ENCODE measurements around the gene RAB23.

Gene RAB23

GRCh38 chr6:57250348-57250747 is 28.2 kb upstream of the RAB23 start:
- TF ChIP-seq YY1 (IDR thresholded peaks at IDR 0.05; ENCODE audit: low read depth) (no peak), EGR1 (IDR thresholded peaks at IDR 0.05) (no peak), CEBPB (IDR thresholded peaks at IDR 0.05) (no peak), USF1 (IDR thresholded peaks at IDR 0.05) (no peak), NFIC (IDR thresholded peaks at IDR 0.05) (no peak), RAD21 (IDR thresholded peaks at IDR 0.05; ENCODE audit: low read depth) (no peak), MAX (IDR thresholded peaks at IDR 0.05) (no peak), ZBTB7A (IDR thresholded peaks at IDR 0.05; ENCODE audit: low read depth) (no peak), TCF12 (IDR thresholded peaks at IDR 0.05; ENCODE audit: low read depth) (no peak), CREB1 (IDR thresholded peaks at IDR 0.05; ENCODE audit: low read depth) (no peak), FOXM1 (IDR thresholded peaks at IDR 0.05; ENCODE audit: borderline replicate concordance, low read depth) (no peak), REST (IDR thresholded peaks at IDR 0.05; ENCODE audit: low read depth) (no peak), EP300 (IDR thresholded peaks at IDR 0.05; ENCODE audit: borderline replicate concordance) (no peak), TAF1 (IDR thresholded peaks at IDR 0.05; ENCODE audit: low read depth) (no peak), TEAD4 (IDR thresholded peaks at IDR 0.05) (no peak)

- no peak for TF ChIP-seq EP300 (IDR thresholded peaks at IDR 0.05; ENCODE audit: borderline replicate concordance)
These were observed 26.3 kb upstream of the RAB23 start for GRCh38 chr6:57248311-57248895.

- TF ChIP-seq RAD21 (IDR thresholded peaks at IDR 0.05; ENCODE audit: low read depth) = no peak
- TF ChIP-seq ZBTB7A (IDR thresholded peaks at IDR 0.05; ENCODE audit: low read depth) = no peak
These were observed 25.5 kb upstream of the RAB23 start for GRCh38 chr6:57247603-57248002.

- no peak for TF ChIP-seq YY1 (IDR thresholded peaks at IDR 0.05; ENCODE audit: low read depth)
- no peak for TF ChIP-seq EP300 (IDR thresholded peaks at IDR 0.05; ENCODE audit: borderline replicate concordance)
- TF ChIP-seq TAF1 (IDR thresholded peaks at IDR 0.05; ENCODE audit: low read depth) = no peak
- no peak for TF ChIP-seq EGR1 (IDR thresholded peaks at IDR 0.05)
- TF ChIP-seq RAD21 (IDR thresholded peaks at IDR 0.05; ENCODE audit: low read depth) = no peak
- TF ChIP-seq TEAD4 (IDR thresholded peaks at IDR 0.05) = no peak
- TF ChIP-seq NFIC (IDR thresholded peaks at IDR 0.05) = no peak
- TF ChIP-seq FOXM1 (IDR thresholded peaks at IDR 0.05; ENCODE audit: borderline replicate concordance, low read depth) = no peak
- no peak for TF ChIP-seq MAX (IDR thresholded peaks at IDR 0.05)
- no peak for TF ChIP-seq USF1 (IDR thresholded peaks at IDR 0.05)
- no peak for TF ChIP-seq REST (IDR thresholded peaks at IDR 0.05; ENCODE audit: low read depth)
- no peak for TF ChIP-seq CEBPB (IDR thresholded peaks at IDR 0.05)
These were observed 24.2 kb upstream of the RAB23 start for GRCh38 chr6:57246307-57246706.

GRCh38 chr6:57243954-57244353 is 21.8 kb upstream of the RAB23 start:
- TF ChIP-seq TEAD4 (IDR thresholded peaks at IDR 0.05) (no peak), YY1 (IDR thresholded peaks at IDR 0.05; ENCODE audit: low read depth) (no peak), RAD21 (IDR thresholded peaks at IDR 0.05; ENCODE audit: low read depth) (no peak)

GRCh38 chr6:57242505-57242904 is 20.4 kb upstream of the RAB23 start:
- TF ChIP-seq FOXM1 (IDR thresholded peaks at IDR 0.05; ENCODE audit: borderline replicate concordance, low read depth) (no peak), CEBPB (IDR thresholded peaks at IDR 0.05) (peak; percentile 37; the same call in 1 of the 2 replicates), USF1 (IDR thresholded peaks at IDR 0.05) (no peak)

- TF ChIP-seq EGR1 (IDR thresholded peaks at IDR 0.05) = no peak
These were observed 4.1 kb upstream of the RAB23 start for GRCh38 chr6:57226221-57226620.
